ENCODE results near the gene MAP9. TPM values are rescaled to one million over a fixed set of nuclear protein-coding genes. Genes with fewer than 3 reads are reported as not detected.

MAP9 gene
- 4.2 to 6.5 TPM (median 5.6 TPM) in 5 replicates for total RNA-seq (2022; extraction: Qiagen RNA extraction)

GRCh38 chr4:155376387-155377268 is at the start of gene MAP9:
Gene MAP9, minus strand, starts transcription at chr4:155376965. Its CDS starts 1,115 bp downstream, at chr4:155375850.

Other genes with a start within 250 kb of the MAP9 start
- 0.04 TPM in 1 of 5 replicates, not detected in the others for gene NPY2R, start 168.3 kb downstream of the MAP9 start, total RNA-seq (2022; extraction: Qiagen RNA extraction)

Data from A549 treated with dexamethasone at 1 μM for 4 hours (cell line).